Measurements from ENCODE around the gene CSTF2.

GRCh38 chrX:100850317-100850716 is 30.1 kb downstream of the CSTF2 start:
- TF ChIP-seq CTCF (conservative IDR thresholded peaks at IDR 0.05; ENCODE audit: low read depth, low read length) (no peak), EZH2 (IDR thresholded peaks at IDR 0.05; ENCODE audit: borderline replicate concordance, low read depth, low read length, poor library complexity, severe bottlenecking) (no peak)

Data from A673 (cell line).